Neural progenitor cell (in vitro differentiated cells): ENCODE results near the gene BTK. TPM values are rescaled to one million over a fixed set of nuclear protein-coding genes. Genes with fewer than 3 reads are reported as not detected.

Experiments
- DNase-seq: peaks from one replicate; pipeline ENCODE4 v3.0.0-alpha.2; 2016; ENCODE audit warnings: low spot score
- H2AFZ ChIP-seq: fragments of 200-600 bp; sonication (generic); replicated peaks from 2 replicates; pipeline ENCODE4 v1.6.1; 2016; ENCODE audit warnings: antibody characterized with exemption
- H3F3A ChIP-seq: fragments of 200-600 bp; sonication (generic); 2 replicates; pipeline ENCODE4 v1.6.1; 2016; ENCODE audit warnings: antibody characterized with exemption, low read depth
- H3K27ac ChIP-seq: fragments of 200-600 bp; sonication (generic); 2 replicates; pipeline ENCODE4 v1.5.1; 2016; ENCODE audit warnings: mild to moderate bottlenecking
- H3K27me3 ChIP-seq: fragments of 200-600 bp; sonication (generic); 2 replicates; pipeline ENCODE4 v1.6.1; 2016; ENCODE audit warnings: mild to moderate bottlenecking, moderate library complexity
- H3K36me3 ChIP-seq: fragments of 200-600 bp; sonication (generic); 2 replicates; pipeline ENCODE4 v1.5.1; 2016
- H3K4me1 ChIP-seq: fragments of 200-600 bp; sonication (generic); 2 replicates; pipeline ENCODE4 v1.6.1; 2016; ENCODE audit warnings: mixed run types
- H3K4me2 ChIP-seq: fragments of 200-600 bp; sonication (generic); 2 replicates; pipeline ENCODE4 v1.6.1; 2016
- H3K4me3 ChIP-seq: fragments of 200-600 bp; sonication (generic); 2 replicates; pipeline ENCODE4 v1.5.1; 2016
- H3K79me2 ChIP-seq: fragments of 200-600 bp; sonication (generic); 2 replicates; pipeline ENCODE4 v1.6.1; 2016; ENCODE audit warnings: low read depth
- H3K9ac ChIP-seq: fragments of 200-600 bp; sonication (generic); 2 replicates; pipeline ENCODE4 v1.6.1; 2016
- H3K9me3 ChIP-seq: fragments of 200-600 bp; sonication (generic); 2 replicates; pipeline ENCODE4 v1.5.1; 2016; ENCODE audit warnings: low read depth
- H4K20me1 ChIP-seq: fragments of 200-600 bp; sonication (generic); 2 replicates; pipeline ENCODE4 v1.6.1; 2016; ENCODE audit warnings: low read depth
- H3K27ac Mint-ChIP-seq: 3 replicates; pipeline ENCODE4 v1.8.0; 2021; ENCODE audit warnings: mixed read lengths
- H3K27me3 Mint-ChIP-seq: 2 replicates; pipeline ENCODE4 v1.8.0; 2022; ENCODE audit warnings: low read depth, mild to moderate bottlenecking, inconsistent platforms, moderate library complexity, mixed read lengths; ENCODE audit not compliant: insufficient read depth
- H3K36me3 Mint-ChIP-seq: 3 replicates; pipeline ENCODE4 v1.8.0; 2021; ENCODE audit warnings: mixed read lengths
- H3K4me1 Mint-ChIP-seq: 3 replicates; pipeline ENCODE4 v1.8.0; 2021; ENCODE audit warnings: mixed read lengths
- H3K4me3 Mint-ChIP-seq: 3 replicates; pipeline ENCODE4 v1.8.0; 2021; ENCODE audit warnings: mild to moderate bottlenecking, moderate library complexity, mixed read lengths
- H3K9me3 Mint-ChIP-seq: 3 replicates; pipeline ENCODE4 v1.8.0; 2020; ENCODE audit warnings: mixed read lengths
- EZH2 ChIP-seq: fragments of 200-600 bp; sonication (generic); IDR thresholded peaks from 2 replicates; pipeline ENCODE4 v1.6.1; 2017; ENCODE audit warnings: antibody characterized with exemption, mild to moderate bottlenecking, moderate library complexity
- EZH2phosphoT487 ChIP-seq: fragments of 200-600 bp; sonication (generic); IDR thresholded peaks from 2 replicates; pipeline ENCODE4 v1.6.1; 2017; ENCODE audit warnings: antibody characterized with exemption
- total RNA-seq: library from RNA; depleted of rRNA; stranded (reverse); fragments of >200 nt; gene quantifications from 2 replicates; pipeline ENCODE4 v1.2.3, GENCODE V29; 2015; ENCODE audit warnings: low replicate concordance
- TF ChIP-seq, protein P1 (sequence below): fragments of 200-600 bp; sonication (generic); IDR thresholded peaks from 2 replicates; pipeline ENCODE4 v1.5.1; 2017; ENCODE audit warnings: antibody characterized with exemption, mild to moderate bottlenecking

The BTK gene
- total RNA-seq, 1 donor from 2014 or later, result not detected

- peak within 1 kb of the TSS; percentile 74 for H3K4me3 ChIP-seq
- peak within 1 kb of the TSS; percentile 87 for H3K9ac ChIP-seq
- Mint-ChIP-seq H3K27me3 (peaks cover 7% of the 10 kb centered on the region), H3K27ac (peak within 1 kb of the TSS; percentile 99), H3K9me3 (peaks cover 5% of the 10 kb centered on the region), H3K36me3 (peaks cover 4% of the 10 kb centered on the region), H3K4me3 (peak within 1 kb of the TSS; percentile 97), H3K4me1 (peaks cover 16% of the 10 kb centered on the region)
- peak; percentile 95 for DNase-seq
- no peaks in the 10 kb centered on the region for H3K4me1 ChIP-seq
- no peaks in the 10 kb centered on the region for H3F3A ChIP-seq
- H3K27ac ChIP-seq, result peak within 1 kb of the TSS; percentile 92
- H3K36me3 ChIP-seq, result no peaks in the 10 kb centered on the region
- peak within 1 kb of the TSS; percentile 81 for H2AFZ ChIP-seq
- H4K20me1 ChIP-seq, result no peaks in the 10 kb centered on the region
- H3K27me3 ChIP-seq, result no peaks in the 10 kb centered on the region
- no peaks in the 10 kb centered on the region for H3K9me3 ChIP-seq
- TF ChIP-seq, protein P1, sequence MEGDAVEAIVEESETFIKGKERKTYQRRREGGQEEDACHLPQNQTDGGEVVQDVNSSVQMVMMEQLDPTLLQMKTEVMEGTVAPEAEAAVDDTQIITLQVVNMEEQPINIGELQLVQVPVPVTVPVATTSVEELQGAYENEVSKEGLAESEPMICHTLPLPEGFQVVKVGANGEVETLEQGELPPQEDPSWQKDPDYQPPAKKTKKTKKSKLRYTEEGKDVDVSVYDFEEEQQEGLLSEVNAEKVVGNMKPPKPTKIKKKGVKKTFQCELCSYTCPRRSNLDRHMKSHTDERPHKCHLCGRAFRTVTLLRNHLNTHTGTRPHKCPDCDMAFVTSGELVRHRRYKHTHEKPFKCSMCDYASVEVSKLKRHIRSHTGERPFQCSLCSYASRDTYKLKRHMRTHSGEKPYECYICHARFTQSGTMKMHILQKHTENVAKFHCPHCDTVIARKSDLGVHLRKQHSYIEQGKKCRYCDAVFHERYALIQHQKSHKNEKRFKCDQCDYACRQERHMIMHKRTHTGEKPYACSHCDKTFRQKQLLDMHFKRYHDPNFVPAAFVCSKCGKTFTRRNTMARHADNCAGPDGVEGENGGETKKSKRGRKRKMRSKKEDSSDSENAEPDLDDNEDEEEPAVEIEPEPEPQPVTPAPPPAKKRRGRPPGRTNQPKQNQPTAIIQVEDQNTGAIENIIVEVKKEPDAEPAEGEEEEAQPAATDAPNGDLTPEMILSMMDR, result peak; percentile 16
- TF ChIP-seq EZH2, result no peak
- H3K79me2 ChIP-seq, result peaks cover 74% of the 10 kb centered on the region
- peak within 1 kb of the TSS; percentile 74 for H3K4me2 ChIP-seq
Measured at GRCh38 chrX:101407748-101408531, 21.9 kb upstream of the BTK start, which contains the start of the genes GLA and HNRNPH2. Gene GLA (minus strand): TSS chrX:101407925. CDS start chrX:101407903, 22 bp downstream. Gene HNRNPH2 (plus strand): TSS chrX:101408222. CDS start chrX:101411989, 3,767 bp downstream.

DNA sequence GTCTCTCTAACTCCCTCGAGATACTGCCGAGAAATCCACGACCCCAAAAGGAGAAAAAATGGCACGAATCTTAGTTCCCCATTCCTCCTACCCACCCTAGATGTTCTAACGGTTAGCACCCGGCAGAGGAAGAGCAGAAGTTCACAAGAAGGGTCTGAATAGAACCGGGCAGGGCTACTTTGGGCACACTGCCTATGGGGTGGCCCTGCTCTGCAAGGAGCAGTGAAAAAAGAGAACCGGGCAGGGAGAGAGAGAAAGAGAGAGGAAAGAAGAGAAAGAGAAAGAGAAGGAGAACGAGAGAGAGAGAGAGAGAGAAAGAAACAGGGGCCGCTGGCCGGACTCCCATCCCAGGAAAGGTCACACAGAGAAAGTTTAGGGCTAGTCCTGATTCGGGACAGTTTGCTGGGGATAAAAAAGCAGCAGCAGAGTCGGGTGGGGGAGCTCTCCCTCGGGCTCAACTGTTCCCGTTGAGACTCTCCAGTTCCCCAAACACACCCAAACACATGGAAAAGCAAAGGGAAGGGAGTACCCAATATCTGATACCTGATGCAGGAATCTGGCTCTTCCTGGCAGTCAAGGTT lies 21.3 kb upstream of the BTK start:
- peaks cover 7% of the 10 kb centered on the region for H3K9me3 Mint-ChIP-seq
- H3K9ac ChIP-seq, result peak overlapping the region; percentile 69
- H4K20me1 ChIP-seq, result no peaks in the 10 kb centered on the region
- H3K36me3 ChIP-seq, result no peaks in the 10 kb centered on the region
- H3K4me3 Mint-ChIP-seq, result peak overlapping the region; percentile 97
- peak overlapping the region; percentile 9 for H3K27ac ChIP-seq
- DNase-seq, result no peak
- TF ChIP-seq EZH2phosphoT487 (no peak), EZH2 (no peak)
- TF ChIP-seq, protein P1, result no peak
- peaks cover 7% of the 10 kb centered on the region for H3K27me3 Mint-ChIP-seq
- H3K4me1 Mint-ChIP-seq, result peaks cover 16% of the 10 kb centered on the region
- H2AFZ ChIP-seq, result peak overlapping the region; percentile 81
- H3K36me3 Mint-ChIP-seq, result peaks cover 4% of the 10 kb centered on the region
- H3K4me1 ChIP-seq, result no peaks in the 10 kb centered on the region
- H3K79me2 ChIP-seq, result peaks cover 71% of the 10 kb centered on the region
- H3K4me2 ChIP-seq, result peak overlapping the region; percentile 74
- H3K27me3 ChIP-seq, result no peaks in the 10 kb centered on the region
- no peaks in the 10 kb centered on the region for H3K9me3 ChIP-seq
- H3F3A ChIP-seq, result no peaks in the 10 kb centered on the region
- H3K4me3 ChIP-seq, result peak overlapping the region; percentile 74
- H3K27ac Mint-ChIP-seq, result peak overlapping the region; percentile 99

DNA sequence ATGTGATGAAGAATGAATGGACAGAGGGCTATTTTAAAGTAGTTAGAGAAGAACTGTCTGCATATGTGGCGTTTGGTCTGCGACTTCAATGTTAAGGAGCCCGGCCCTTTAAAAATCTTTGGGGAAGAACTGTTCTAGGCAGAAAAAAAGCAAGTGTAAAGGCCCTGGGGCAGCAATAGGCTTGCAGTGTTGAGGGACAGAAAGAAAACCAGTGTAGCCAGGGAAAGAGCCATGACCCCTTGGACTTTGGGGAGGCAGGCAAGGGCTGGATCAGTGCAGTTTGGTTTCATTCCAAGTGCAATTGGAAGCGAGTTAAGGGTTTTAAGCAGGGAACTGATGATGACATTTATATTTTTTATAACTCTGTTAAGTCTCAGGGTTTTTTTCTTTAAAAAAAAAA lies 13.8 kb upstream of the BTK start:
- H3F3A ChIP-seq, result peaks cover 26% of the 10 kb centered on the region
- Mint-ChIP-seq H3K27ac (no peak overlapping the region), H3K4me1 (no peaks in the 10 kb centered on the region), H3K9me3 (peaks cover 5% of the 10 kb centered on the region), H3K27me3 (no peaks in the 10 kb centered on the region), H3K4me3 (no peak overlapping the region), H3K36me3 (peaks cover 12% of the 10 kb centered on the region)
- no peak overlapping the region for H3K4me2 ChIP-seq
- peaks cover 6% of the 10 kb centered on the region for H3K9me3 ChIP-seq
- no peak for DNase-seq
- no peaks in the 10 kb centered on the region for H3K36me3 ChIP-seq
- no peak overlapping the region for H3K4me3 ChIP-seq
- no peak for TF ChIP-seq EZH2
- TF ChIP-seq, protein P1, result no peak
- no peak for TF ChIP-seq EZH2phosphoT487
- no peak overlapping the region for H3K27ac ChIP-seq
- H2AFZ ChIP-seq, result no peak overlapping the region
- no peaks in the 10 kb centered on the region for H3K4me1 ChIP-seq
- no peaks in the 10 kb centered on the region for H3K27me3 ChIP-seq
- H4K20me1 ChIP-seq, result peaks cover 2% of the 10 kb centered on the region
- H3K79me2 ChIP-seq, result peaks cover 1% of the 10 kb centered on the region
- no peak overlapping the region for H3K9ac ChIP-seq
